Sigmoid colon (tissue), 7 donors: ENCODE data around the gene HID1. TPM values are rescaled to one million over a fixed set of nuclear protein-coding genes. Genes with fewer than 3 reads are reported as not detected.

Source experiments
- DNase-seq: peaks from one replicate; pipeline ENCODE4 v3.0.0-alpha.2; 2019
- H3K27ac ChIP-seq, 4 donors: fragments of 200-600 bp; sonication (generic); one replicate each; pipeline ENCODE4 v1.5.1; 2016 to 2019; ENCODE audit warnings: mild to moderate bottlenecking in 1 of 4
- H3K27me3 ChIP-seq, 3 donors: fragments of 200-600 bp; sonication (generic); one replicate each; pipeline ENCODE4 v1.5.1; 2019; ENCODE audit warnings: mild to moderate bottlenecking in 1 of 3
- H3K36me3 ChIP-seq, 4 donors: fragments of 200-600 bp; sonication (generic); one replicate each; pipeline ENCODE4 v1.5.1; 2016 to 2019
- H3K4me1 ChIP-seq, 4 donors: fragments of 200-600 bp; sonication (generic); one replicate each; pipeline ENCODE4 v1.5.1; 2017 to 2019
- H3K4me3 ChIP-seq, 4 donors: fragments of 200-600 bp; sonication (generic); one replicate each; pipeline ENCODE4 v1.5.1; 2017 to 2019; ENCODE audit warnings: mild to moderate bottlenecking in 2 of 4, moderate library complexity in 1 of 4
- H3K9me3 ChIP-seq, 4 donors: fragments of 200-600 bp in 3 of 4; sonication (generic) in 3 of 4; one replicate each; pipeline versions ENCODE4 v1.5.1 to v1.6.1; 2013 to 2019
- CTCF ChIP-seq, 4 experiments: fragments of 450-650 bp in 3 of 4; fragments of 200-600 bp in 1 of 4; IDR thresholded peaks; one replicate each; pipeline ENCODE4 v1.5.1; 2016 to 2019; ENCODE audit warnings: antibody characterized with exemption in 4 of 4, mild to moderate bottlenecking in 3 of 4, moderate library complexity in 2 of 4
- EP300 ChIP-seq, 4 donors: sonication (generic); formaldehyde crosslinking; IDR thresholded peaks; one replicate each; pipeline ENCODE4 v1.6.1; 2017; ENCODE audit warnings: antibody characterized with exemption in 4 of 4
- POLR2A ChIP-seq, 2 donors: fragments of 450-650 bp; IDR thresholded peaks; one replicate each; pipeline ENCODE4 v1.6.1; 2016; ENCODE audit warnings: antibody characterized with exemption in 2 of 2, mild to moderate bottlenecking in 2 of 2, moderate library complexity in 2 of 2
- POLR2AphosphoS5 ChIP-seq, 4 donors: sonication (generic); formaldehyde crosslinking; IDR thresholded peaks; one replicate each; pipeline ENCODE4 v1.6.1; 2017; ENCODE audit warnings: antibody characterized with exemption in 4 of 4
- WGBS, 2 donors: extraction: QIAGEN DNeasy Blood & Tissue Kit; methylation state at CpG; one replicate each; pipeline ENCODE4 v1.1.7; 2013; 5-methylcytosine and 5-hydroxymethylcytosine counted together
- intact Hi-C: fragments of 100-400 bp; cut with DNase I; formaldehyde crosslinking; loops from one replicate; pipeline ENCODE4 v1.15.1; 2023
- polyA plus RNA-seq, 3 donors: library from polyadenylated mRNA; stranded (reverse); fragments of 200-250 nt; gene quantifications; one replicate each; pipeline ENCODE4 v1.2.3, GENCODE V29; 2013
- total RNA-seq, 4 donors: library from RNA; depleted of rRNA; stranded (reverse); fragments of >200 nt; gene quantifications; one replicate each; pipeline ENCODE4 v1.1.0, GENCODE V29; 2016
- donor health status: healthy with polysubstance abuse.
- donor health status: Bipolar disorder and iron deficiency.
- donor health status: healthy.

The HID1 gene
- total and polyA plus RNA-seq, 7 donors, result 7.1 to 34.8 (median 21.6) TPM

GRCh38 chr17:74951680-74952421, 20.7 kb downstream of the HID1 start:
- Histone ChIP-seq H3K27ac (no peak overlapping the region), H3K27me3 (peaks cover 0 to 49% (median 0%) of the 10 kb centered on the region in 3 donors), H3K9me3 (no peaks in the 10 kb centered on the region), H3K4me3 (no peak overlapping the region), H3K36me3 (no peaks in the 10 kb centered on the region), H3K4me1 (no peaks in the 10 kb centered on the region)
- TF ChIP-seq POLR2A (IDR thresholded peaks at IDR 0.05), result no peak
- TF ChIP-seq CTCF (IDR thresholded peaks at IDR 0.05), result no peak
- TF ChIP-seq EP300 (IDR thresholded peaks at IDR 0.05), result no peak
- TF ChIP-seq POLR2AphosphoS5 (IDR thresholded peaks at IDR 0.05), result no peak
- DNase-seq, result no peak
- WGBS, 2 donors, result 76 to 84% methylated on average over 32 of the region's 32 CpGs
- intact Hi-C loops, result no loop called here

GRCh38 chr17:74951065-74951464, 21.5 kb downstream of the HID1 start:
- no peaks in the 10 kb centered on the region for H3K36me3 ChIP-seq
- H3K27me3 ChIP-seq, result peaks cover 0 to 52% (median 0%) of the 10 kb centered on the region in 3 donors
- no peak overlapping the region for H3K4me3 ChIP-seq
- intact Hi-C loops, result no loop called here
- 58 to 72% methylated on average over 3 of the region's 3 CpGs for WGBS, 2 donors
- TF ChIP-seq POLR2AphosphoS5 (IDR thresholded peaks at IDR 0.05), result no peak
- no peak for TF ChIP-seq POLR2A (IDR thresholded peaks at IDR 0.05)
- TF ChIP-seq EP300 (IDR thresholded peaks at IDR 0.05), result no peak
- no peak for TF ChIP-seq CTCF (IDR thresholded peaks at IDR 0.05)
- H3K27ac ChIP-seq, result no peak overlapping the region
- no peaks in the 10 kb centered on the region for H3K9me3 ChIP-seq
- DNase-seq, result no peak
- no peaks in the 10 kb centered on the region for H3K4me1 ChIP-seq

GRCh38 chr17:74950207-74950606, 22.4 kb downstream of the HID1 start:
- Histone ChIP-seq H3K4me1 (no peaks in the 10 kb centered on the region), H3K27ac (no peak overlapping the region), H3K9me3 (no peaks in the 10 kb centered on the region), H3K36me3 (no peaks in the 10 kb centered on the region), H3K27me3 (peaks cover 0 to 57% (median 0%) of the 10 kb centered on the region in 3 donors), H3K4me3 (no peak overlapping the region)
- DNase-seq, result no peak
- intact Hi-C loops, result no loop called here
- no peak for TF ChIP-seq POLR2A (IDR thresholded peaks at IDR 0.05)
- 32 to 63% methylated on average over 8 of the region's 8 CpGs for WGBS, 2 donors

- no peaks in the 10 kb centered on the region for H3K9me3 ChIP-seq
- 45 to 61% methylated on average over 12 of the region's 12 CpGs for WGBS, 2 donors
- H3K36me3 ChIP-seq, result no peaks in the 10 kb centered on the region
- no peak for TF ChIP-seq EP300 (IDR thresholded peaks at IDR 0.05)
- intact Hi-C loops, result no loop called here
- peaks cover 0 to 60% (median 0%) of the 10 kb centered on the region in 3 donors for H3K27me3 ChIP-seq
- no peak for DNase-seq
- no peaks in the 10 kb centered on the region for H3K4me1 ChIP-seq
- H3K4me3 ChIP-seq, result no peak overlapping the region
- no peak overlapping the region for H3K27ac ChIP-seq
These were observed 23.0 kb downstream of the HID1 start for GRCh38 chr17:74949455-74950115.

GRCh38 chr17:74947041-74947754, 25.4 kb downstream of the HID1 start:
- Histone ChIP-seq H3K36me3 (no peaks in the 10 kb centered on the region), H3K4me3 (no peak overlapping the region), H3K9me3 (no peaks in the 10 kb centered on the region), H3K27me3 (peaks cover 0 to 68% (median under 1%) of the 10 kb centered on the region in 3 donors), H3K4me1 (no peaks in the 10 kb centered on the region), H3K27ac (no peak overlapping the region)
- TF ChIP-seq POLR2AphosphoS5 (IDR thresholded peaks at IDR 0.05) (no peak), POLR2A (IDR thresholded peaks at IDR 0.05) (no peak), EP300 (IDR thresholded peaks at IDR 0.05) (no peak), CTCF (IDR thresholded peaks at IDR 0.05) (no peak)
- DNase-seq, result no peak
- intact Hi-C loops, result no loop called here
- WGBS, 2 donors, result 93 to 94% methylated on average over 17 of the region's 17 CpGs
